K562 (cell line): Measurements from ENCODE around the gene SMARCC1. TPM values are rescaled to one million over a fixed set of nuclear protein-coding genes. Genes with fewer than 3 reads are reported as not detected.

Source experiments
- ATF1 ChIP-seq, 2 experiments: fragments of 450-650 bp in 1 of 2; IDR thresholded peaks; 2 replicates each; pipeline ENCODE4 v1.6.1; 2016; ENCODE audit warnings: missing compliant biosample characterization in 1 of 2, missing genetic modification characterization in 1 of 2
- CHD7 ChIP-seq: fragments of 200-600 bp; sonication (generic); IDR thresholded peaks from one replicate; pipeline ENCODE4 v1.6.1; 2012; ENCODE audit warnings: mild to moderate bottlenecking, low read depth, low read length, inconsistent platforms
- ETV1 ChIP-seq: fragments of 450-650 bp; conservative IDR thresholded peaks from 2 replicates; pipeline ENCODE4 v1.6.1; 2016; ENCODE audit warnings: missing genetic modification characterization, control low read depth, low read depth, missing compliant biosample characterization
- RERE ChIP-seq: sonication (generic); formaldehyde crosslinking; IDR thresholded peaks from 2 replicates; pipeline ENCODE4 v1.8.0; 2023; ENCODE audit warnings: missing genetic modification reagents, mild to moderate bottlenecking, borderline replicate concordance
- RNF2 ChIP-seq: sonication (generic); IDR thresholded peaks from 2 replicates; pipeline ENCODE4 v1.6.1; 2016
- TRIM28 ChIP-seq: fragments of 450-650 bp; IDR thresholded peaks from 2 replicates; pipeline ENCODE4 v1.6.1; 2017
- ZHX1 ChIP-seq: fragments of 150-350 bp; conservative IDR thresholded peaks from 2 replicates; pipeline ENCODE4 v1.6.1; 2014; ENCODE audit warnings: low read length
- ZNF561 ChIP-seq: fragments of 450-650 bp; formaldehyde crosslinking; conservative IDR thresholded peaks from 2 replicates; pipeline ENCODE4 v1.4.0; 2020; ENCODE audit warnings: mild to moderate bottlenecking, moderate library complexity
- polyA plus RNA-seq, 8 experiments: library from polyadenylated mRNA; depleted of rRNA in 4 of 8; stranded (reverse) in 5 of 8; unstranded in 3 of 8; fragments of >200 nt; fragmentation: Nextera tagmentation in 2 of 8; fragmentation: Illumina TruSeq in 1 of 8; extraction: Ambion mirVana in 2 of 8; extraction: Trizol in 1 of 8; gene quantifications; 2 replicates each; pipeline versions ENCODE4 v1.2.1 to v1.2.3, GENCODE V29; 2011 to 2014; ENCODE audit warnings: inconsistent platforms in 1 of 8, missing spikeins in 1 of 8
- total RNA-seq, 7 experiments: library from RNA; depleted of rRNA in 6 of 7; stranded (reverse); fragments of >200 nt in 6 of 7; fragmentation: Illumina TruSeq in 2 of 7; extraction: Trizol in 2 of 7; gene quantifications; 2 replicates each; pipeline versions ENCODE4 v1.2.1 to v1.2.3, GENCODE V29; 2011 to 2021; ENCODE audit warnings: low replicate concordance in 1 of 7

SMARCC1 gene
- total and polyA plus RNA-seq, 9 of the 15 experiments (the other 6 are each of a cell fraction or from before 2014, with no cell fraction given) = 20.7 to 199 (median 66.0) TPM

GRCh38 chr3:47762233-47762632, 19.5 kb downstream of the SMARCC1 start (continued):
- TF ChIP-seq ZHX1 (no peak), ATF1 (CRISPR knock-in tag; IDR thresholded peaks at IDR 0.05) (no peak), ATF1 (tag; IDR thresholded peaks at IDR 0.05) (peak; percentile 64; the same call in 1 of the 2 replicates), ZNF561 (CRISPR knock-in tag) (no peak), TRIM28 (no peak), RNF2 (no peak), ETV1 (tag) (no peak), RERE (CRISPR knock-in tag) (no peak), CHD7 (no peak)
